Large intestine (tissue), 3 donors: ENCODE measurements around the gene COX10. TPM values are rescaled to one million over a fixed set of nuclear protein-coding genes. Genes with fewer than 3 reads are reported as not detected.
"Not testable (repeated sequence)": the region's sequence is repeated elsewhere in the genome, so short reads cannot be mapped to it uniquely, and the experiment has no call there.

ENCODE experiments used
- DNase-seq, 2 donors: peaks; one replicate each; pipeline versions ENCODE4 v3.0.0 to v3.0.0-alpha.2; 2013
- H3K27ac ChIP-seq: one replicate; pipeline ENCODE4 v1.5.1; 2013; ENCODE audit warnings: low read length
- H3K27me3 ChIP-seq: 2 replicates; pipeline ENCODE4 v1.6.1; 2013; ENCODE audit warnings: low read length; ENCODE audit not compliant: control insufficient read depth, insufficient read depth
- H3K36me3 ChIP-seq: 2 replicates; pipeline ENCODE4 v1.6.1; 2013; ENCODE audit warnings: low read length; ENCODE audit not compliant: control insufficient read depth, insufficient read depth
- H3K4me1 ChIP-seq: one replicate; pipeline ENCODE4 v1.6.1; 2013; ENCODE audit warnings: low read length; ENCODE audit not compliant: control insufficient read depth, insufficient read depth
- H3K4me3 ChIP-seq: one replicate; pipeline ENCODE4 v1.5.1; 2013; ENCODE audit warnings: low read length
- H3K9me3 ChIP-seq: one replicate; pipeline ENCODE4 v1.6.1; 2013; ENCODE audit warnings: mild to moderate bottlenecking, low read depth, low read length, moderate library complexity; ENCODE audit not compliant: control insufficient read depth
- WGBS: methylation state at CpG from one replicate; pipeline ENCODE4 v1.1.5; 2013; ENCODE audit warnings: low lambda C conversion rate; ENCODE audit not compliant: insufficient coverage; 5-methylcytosine and 5-hydroxymethylcytosine counted together
- polyA plus RNA-seq: library from polyadenylated mRNA; unstranded; fragments of 120-200 nt; gene quantifications from one replicate; pipeline ENCODE4 v1.2.1, GENCODE V29; 2013

Gene COX10
- polyA plus RNA-seq, 1 donor = 15.5 TPM

DNA sequence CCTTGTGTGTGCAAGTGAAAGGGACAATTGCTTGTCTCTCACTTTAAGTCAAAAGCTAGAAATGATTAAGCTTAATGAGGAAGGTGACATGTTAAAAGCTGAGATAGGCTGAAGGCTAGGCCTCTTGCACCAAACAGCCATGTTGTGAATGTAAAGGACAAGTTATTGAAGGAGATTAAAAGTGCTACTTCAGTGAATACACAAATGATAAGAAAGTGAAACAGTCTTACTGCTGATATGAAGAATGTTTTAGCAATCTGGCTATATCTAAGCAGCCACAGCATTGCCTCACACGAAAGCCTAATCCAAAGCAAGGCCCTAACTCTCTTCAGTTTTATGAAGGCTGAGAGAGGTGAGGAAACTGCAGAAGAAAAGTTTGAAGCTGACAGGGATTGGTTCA lies 96.3 kb downstream of the COX10 start:
- no peaks in the 10 kb centered on the region for H3K36me3 ChIP-seq
- peak; percentile 40 to 73 for DNase-seq
- WGBS = 20% methylated on average over 1 of the region's 1 CpG

DNA sequence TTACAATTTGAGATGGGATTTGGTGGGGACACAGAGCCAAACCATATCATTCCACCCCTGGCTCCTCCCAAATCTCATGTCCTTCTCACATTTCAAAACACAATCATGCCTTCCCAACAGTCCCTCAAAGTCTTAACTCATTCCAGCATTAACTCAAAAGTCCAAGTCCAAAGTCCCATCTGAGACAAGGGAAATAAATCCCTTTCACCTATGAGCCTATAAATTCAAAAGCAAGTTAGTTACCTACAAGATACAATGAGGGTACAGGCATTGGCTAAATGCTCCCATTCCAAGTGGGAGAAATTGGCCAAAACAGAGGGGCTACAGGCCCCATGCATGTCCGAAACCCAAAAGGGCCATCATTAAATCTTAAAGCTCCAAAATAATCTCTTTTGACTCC lies 98.5 kb downstream of the COX10 start:
- H3K27me3 ChIP-seq, H3K9me3 ChIP-seq, H3K36me3 ChIP-seq, H3K27ac ChIP-seq, H3K4me1 ChIP-seq, H3K4me3 ChIP-seq: not testable (repeated sequence)
- no CpG with 5 or more reads among the region's 1 CpG for WGBS
- DNase-seq = peak in 1 of 2 donors; percentile 41

More for the DNA sequence above, 96.3 kb downstream of the COX10 start:
- H3K27me3 ChIP-seq = no peaks in the 10 kb centered on the region
- no peak overlapping the region for H3K27ac ChIP-seq
- peaks cover 5% of the 10 kb centered on the region for H3K4me1 ChIP-seq
- H3K9me3 ChIP-seq = peaks cover 3% of the 10 kb centered on the region
- H3K4me3 ChIP-seq = no peak overlapping the region

DNA sequence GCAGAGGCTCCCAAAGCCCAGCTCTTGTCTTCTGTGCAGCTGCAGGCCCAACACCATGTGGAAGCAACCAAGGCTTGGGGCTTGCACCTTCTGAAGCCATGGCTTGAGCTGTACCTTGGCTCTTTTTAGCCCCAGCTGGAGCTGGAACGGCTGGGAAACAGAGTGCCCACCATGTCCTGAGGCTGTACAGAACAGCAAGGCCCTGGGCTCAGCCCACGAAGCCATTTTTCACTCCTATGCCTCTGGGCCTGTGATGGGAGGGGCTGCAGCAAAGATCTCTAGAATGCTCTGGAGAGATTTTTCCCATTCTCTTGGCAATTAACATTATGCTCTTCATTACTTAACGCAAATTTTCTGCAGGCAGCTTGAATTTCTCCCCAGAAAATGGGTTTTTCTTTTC lies 99.3 kb downstream of the COX10 start:
- H3K27ac ChIP-seq = no peak overlapping the region
- H3K4me3 ChIP-seq = no peak overlapping the region
- 100% methylated on average over 1 of the region's 3 CpGs for WGBS
- peaks cover 3% of the 10 kb centered on the region for H3K9me3 ChIP-seq
- no peaks in the 10 kb centered on the region for H3K36me3 ChIP-seq
- no peak for DNase-seq
- H3K4me1 ChIP-seq = peaks cover 5% of the 10 kb centered on the region
- H3K27me3 ChIP-seq = no peaks in the 10 kb centered on the region

DNA sequence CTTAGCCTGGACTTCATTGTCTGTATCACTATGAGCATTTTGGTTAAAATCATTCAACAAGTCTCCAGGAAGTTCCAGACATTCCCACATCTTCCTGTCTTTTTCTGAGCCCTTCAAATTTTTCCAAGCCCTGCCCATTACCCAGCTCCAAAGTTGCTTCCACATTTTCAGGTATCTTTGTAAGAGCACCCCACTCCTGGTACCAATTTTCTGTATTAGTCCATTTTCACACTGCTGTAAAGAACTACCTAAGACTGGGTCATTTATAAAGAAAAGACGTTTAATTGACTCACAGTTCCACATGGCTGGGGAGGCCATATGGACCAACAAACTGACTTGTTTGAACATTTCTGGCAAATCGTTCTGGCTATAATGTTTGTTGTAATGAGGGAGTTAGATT lies 100.0 kb downstream of the COX10 start:
- Histone ChIP-seq H3K27ac (no peak overlapping the region), H3K4me3 (no peak overlapping the region), H3K36me3 (no peaks in the 10 kb centered on the region), H3K9me3 (peaks cover 3% of the 10 kb centered on the region), H3K27me3 (no peaks in the 10 kb centered on the region), H3K4me1 (peaks cover 5% of the 10 kb centered on the region)
- no peak for DNase-seq
- no CpG with 5 or more reads among the region's 2 CpGs for WGBS

DNA sequence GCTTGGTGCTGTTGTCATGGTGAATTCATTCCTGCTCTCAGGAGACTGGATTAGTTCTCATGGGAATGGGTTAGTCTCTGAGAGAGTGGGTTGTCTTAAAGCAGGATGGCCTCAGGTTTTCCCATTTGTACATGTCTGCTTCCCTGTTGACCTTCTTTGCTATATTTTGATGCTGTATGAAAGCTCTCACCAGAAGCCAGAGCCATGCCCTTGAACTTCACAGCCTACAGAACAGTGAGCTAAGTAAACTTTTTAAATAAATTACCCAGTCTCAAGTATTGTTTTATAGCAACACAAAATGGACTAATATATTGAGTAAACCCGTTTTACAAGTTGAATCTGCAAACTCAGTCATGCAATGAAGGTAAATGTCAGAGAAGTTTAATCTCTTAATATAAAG lies 100.6 kb downstream of the COX10 start:
- peaks cover 5% of the 10 kb centered on the region for H3K4me1 ChIP-seq
- WGBS = 100% methylated on average over 1 of the region's 1 CpG

DNA sequence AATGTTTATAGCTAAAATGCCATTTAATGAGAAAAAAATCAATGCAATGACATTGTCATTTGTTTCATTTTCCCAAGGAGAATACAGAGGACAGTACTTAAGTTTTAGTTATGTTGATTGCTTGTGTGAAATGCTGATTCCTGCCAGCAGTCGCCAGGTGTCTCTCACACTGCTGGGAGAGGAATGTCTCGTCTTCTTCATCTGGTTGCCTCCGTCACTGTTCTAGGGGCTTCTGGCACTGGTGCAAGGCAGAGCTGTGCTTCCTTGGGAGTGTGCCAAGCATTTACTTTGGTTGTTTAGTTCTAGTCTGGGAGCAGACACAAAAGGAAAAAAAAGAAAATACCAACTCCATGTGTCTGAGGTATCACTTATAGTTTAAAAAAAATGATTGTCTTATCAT lies 107.7 kb downstream of the COX10 start:
- H3K9me3 ChIP-seq, H3K4me3 ChIP-seq, H3K27ac ChIP-seq, DNase-seq, H3K4me1 ChIP-seq, H3K36me3 ChIP-seq, H3K27me3 ChIP-seq: not testable (repeated sequence)
- WGBS = no CpG with 5 or more reads among the region's 3 CpGs

More for the DNA sequence above, 100.6 kb downstream of the COX10 start:
- Histone ChIP-seq H3K9me3 (peaks cover 3% of the 10 kb centered on the region), H3K27me3 (no peaks in the 10 kb centered on the region), H3K36me3 (no peaks in the 10 kb centered on the region), H3K27ac (no peak overlapping the region), H3K4me3 (no peak overlapping the region)
- no peak for DNase-seq

DNA sequence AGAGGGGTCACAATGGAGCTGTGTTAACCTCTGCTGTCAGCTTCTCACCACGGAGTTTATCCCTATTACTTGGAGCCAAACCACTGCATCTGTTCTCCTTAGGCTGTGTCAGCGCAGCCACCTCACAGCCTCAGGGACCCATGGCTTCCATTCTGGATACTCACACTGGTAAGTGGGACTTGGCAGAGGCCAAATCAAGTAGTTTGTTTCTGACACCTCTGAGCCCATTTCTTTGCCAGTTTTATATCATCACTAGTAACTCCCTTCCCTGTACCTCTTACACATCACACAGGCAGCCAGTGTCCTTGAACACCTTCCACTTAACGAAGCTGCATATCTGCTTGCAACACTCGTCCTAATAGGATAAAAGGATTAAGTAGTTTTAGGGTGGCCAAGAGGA lies 108.5 kb downstream of the COX10 start:
- not testable (repeated sequence) for DNase-seq, H3K4me3 ChIP-seq, H3K27ac ChIP-seq, H3K27me3 ChIP-seq, H3K36me3 ChIP-seq, H3K9me3 ChIP-seq, H3K4me1 ChIP-seq
- WGBS = no CpG with 5 or more reads among the region's 4 CpGs

DNA sequence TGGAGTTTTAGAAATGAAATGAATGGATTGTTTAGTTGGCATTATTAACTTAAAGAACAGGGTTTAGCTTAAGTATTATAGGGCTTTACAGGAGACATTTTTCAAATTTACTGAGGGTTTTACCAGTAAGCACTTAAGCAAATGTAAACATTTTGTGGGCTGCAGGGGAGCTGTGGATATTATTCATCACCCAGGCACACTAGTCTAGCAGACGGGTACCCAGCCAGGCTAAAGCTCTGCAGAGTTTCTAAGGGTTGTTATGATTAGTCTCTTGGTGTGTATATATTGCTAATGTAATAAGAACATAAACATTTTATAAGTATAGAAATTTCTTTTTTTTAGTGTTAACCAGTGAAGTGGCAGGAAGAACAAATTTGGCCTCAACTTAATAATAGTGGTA lies 110.6 kb downstream of the COX10 start:
- H3K4me3 ChIP-seq, H3K27ac ChIP-seq, H3K9me3 ChIP-seq, H3K36me3 ChIP-seq, H3K27me3 ChIP-seq, DNase-seq, H3K4me1 ChIP-seq: not testable (repeated sequence)
- no CpG with 5 or more reads among the region's 1 CpG for WGBS

DNA sequence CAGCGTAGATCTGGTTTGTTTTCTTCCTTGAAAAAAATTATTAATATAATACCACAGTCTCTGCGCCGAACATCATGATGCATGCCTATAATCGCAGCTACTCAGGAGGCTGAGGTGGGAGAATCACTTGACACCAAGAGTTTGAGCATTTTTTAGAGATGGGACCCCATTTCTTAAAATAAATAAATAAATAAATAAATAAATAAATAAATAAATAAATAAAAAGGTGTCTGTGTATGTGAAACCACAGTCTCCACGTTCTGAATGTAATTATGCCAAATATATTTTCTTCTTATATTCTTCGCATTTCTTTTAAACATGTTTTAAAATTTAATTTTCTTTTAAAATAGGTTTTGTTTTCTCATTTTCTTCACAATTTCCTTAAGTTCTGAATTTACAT lies 112.8 kb downstream of the COX10 start:
- H3K4me3 ChIP-seq, DNase-seq, H3K9me3 ChIP-seq, H3K27ac ChIP-seq, H3K4me1 ChIP-seq, H3K36me3 ChIP-seq, H3K27me3 ChIP-seq: not testable (repeated sequence)
- WGBS = 97% methylated on average over 3 of the region's 6 CpGs

DNA sequence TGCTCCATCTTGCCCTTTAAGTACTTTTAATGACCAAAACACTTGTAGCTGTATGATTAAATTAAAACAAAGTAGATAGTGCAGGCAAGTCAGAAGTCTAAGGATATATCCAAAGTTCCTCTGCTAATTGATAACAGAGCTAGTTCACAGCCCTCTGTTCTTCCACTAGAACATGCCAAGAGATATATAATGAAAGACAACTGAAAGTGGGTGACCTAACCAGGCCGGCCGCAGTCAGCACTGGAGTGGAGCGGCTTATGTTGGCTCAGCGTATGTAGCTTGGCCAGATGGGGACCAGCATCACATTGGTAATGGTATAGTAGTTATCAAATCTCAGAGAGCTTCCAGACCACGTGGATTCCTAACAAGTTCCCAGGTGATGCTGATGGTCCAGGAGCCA lies 115.2 kb downstream of the COX10 start:
- no CpG with 5 or more reads among the region's 5 CpGs for WGBS
- H3K9me3 ChIP-seq, DNase-seq, H3K4me1 ChIP-seq, H3K36me3 ChIP-seq, H3K27ac ChIP-seq, H3K27me3 ChIP-seq, H3K4me3 ChIP-seq: not testable (repeated sequence)

DNA sequence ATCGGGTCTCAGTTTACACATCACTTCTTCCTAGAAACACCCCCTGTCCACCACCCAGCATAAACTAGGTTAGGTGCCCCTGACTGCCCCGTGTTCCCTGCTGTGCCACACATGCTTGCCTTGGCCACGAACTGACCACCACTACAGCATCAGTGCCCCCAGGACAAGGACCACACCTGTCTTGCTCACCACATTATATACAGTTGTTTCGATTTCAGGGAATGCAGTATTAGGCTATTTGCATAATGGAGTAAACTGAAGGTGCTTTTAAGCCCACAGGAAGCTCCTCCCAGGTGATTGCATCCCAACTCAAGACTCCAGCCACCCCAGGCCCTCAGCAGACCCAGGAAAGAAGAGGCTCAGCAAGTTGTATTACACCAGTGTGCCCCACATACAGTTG lies 117.1 kb downstream of the COX10 start:
- H3K9me3 ChIP-seq, H3K27ac ChIP-seq, H3K4me1 ChIP-seq, DNase-seq, H3K4me3 ChIP-seq, H3K36me3 ChIP-seq, H3K27me3 ChIP-seq: not testable (repeated sequence)
- no CpG with 5 or more reads among the region's 4 CpGs for WGBS
